ENCODE data around the gene GMPPA.

The GMPPA gene

GRCh38 chr2:219489315-219489714 lies 9.4 kb upstream of the GMPPA start:
- TF ChIP-seq CTCF (conservative IDR thresholded peaks at IDR 0.05): no peak
- no peak overlapping the region for H3K27ac ChIP-seq

GRCh38 chr2:219490186-219490585 lies 8.5 kb upstream of the GMPPA start:
- TF ChIP-seq CTCF (conservative IDR thresholded peaks at IDR 0.05): no peak
- H3K27ac ChIP-seq: no peak overlapping the region

GRCh38 chr2:219490600-219491130 lies 8.0 kb upstream of the GMPPA start:
- TF ChIP-seq CTCF (conservative IDR thresholded peaks at IDR 0.05): no peak
- no peak overlapping the region for H3K27ac ChIP-seq

GRCh38 chr2:219491278-219491963 lies 7.3 kb upstream of the GMPPA start:
- no peak for TF ChIP-seq CTCF (conservative IDR thresholded peaks at IDR 0.05)
- H3K27ac ChIP-seq: no peak overlapping the region

GRCh38 chr2:219492575-219492974 lies 6.1 kb upstream of the GMPPA start:
- no peak overlapping the region for H3K27ac ChIP-seq
- no peak for TF ChIP-seq CTCF (conservative IDR thresholded peaks at IDR 0.05)

- no peak overlapping the region for H3K27ac ChIP-seq
- TF ChIP-seq CTCF (conservative IDR thresholded peaks at IDR 0.05): no peak
These were observed 5.6 kb upstream of the GMPPA start for GRCh38 chr2:219493086-219493485.

GRCh38 chr2:219494952-219495530 lies 3.6 kb upstream of the GMPPA start:
- TF ChIP-seq CTCF (conservative IDR thresholded peaks at IDR 0.05): no peak
- H3K27ac ChIP-seq: no peak overlapping the region
